Suprapubic skin (tissue), 3 donors: ENCODE results near the gene HSPA1A.
"Not testable (repeated sequence)": the region's sequence is repeated elsewhere in the genome, so short reads cannot be mapped to it uniquely, and the experiment has no call there.

Source experiments
- CTCF ChIP-seq, 2 donors: fragments of 200-600 bp in 1 of 2; fragments of 450-650 bp in 1 of 2; sonication (generic) in 1 of 2; IDR thresholded peaks; one replicate each; pipeline ENCODE4 v1.5.1; 2016 to 2019; ENCODE audit warnings: antibody characterized with exemption in 2 of 2, mild to moderate bottlenecking in 1 of 2, moderate library complexity in 1 of 2
- EP300 ChIP-seq: sonication (generic); formaldehyde crosslinking; IDR thresholded peaks from one replicate; pipeline ENCODE4 v1.6.1; 2017; ENCODE audit warnings: antibody characterized with exemption
- POLR2A ChIP-seq, 2 donors: fragments of 450-650 bp; IDR thresholded peaks; one replicate each; pipeline ENCODE4 v1.6.1; 2017; ENCODE audit warnings: antibody characterized with exemption in 2 of 2, mild to moderate bottlenecking in 2 of 2, moderate library complexity in 2 of 2

- TF ChIP-seq CTCF (IDR thresholded peaks at IDR 0.05); POLR2A (IDR thresholded peaks at IDR 0.05); EP300: not testable (repeated sequence)
Measured at GRCh38 chr6:31839779-31840126, 24.4 kb downstream of the HSPA1A start.
